Neutrophil (primary cell): Measurements from ENCODE around the gene PITRM1.

ENCODE experiments used
- H3K27ac ChIP-seq: fragments of 200-600 bp; sonication (generic); 2 replicates; pipeline ENCODE4 v1.5.1; 2016; ENCODE audit warnings: mild to moderate bottlenecking, moderate library complexity
- H3K27me3 ChIP-seq: fragments of 200-600 bp; sonication (generic); 2 replicates; pipeline ENCODE4 v1.6.0; 2016; ENCODE audit warnings: mild to moderate bottlenecking
- H3K36me3 ChIP-seq: fragments of 200-600 bp; sonication (generic); 2 replicates; pipeline ENCODE4 v1.5.1; 2017
- H3K4me1 ChIP-seq, 2 experiments: fragments of 200-600 bp in 1 of 2; sonication (generic) in 1 of 2; 1 replicate in 1 of 2; 2 replicates in 1 of 2; pipeline versions ENCODE4 v1.5.1 to v1.6.1; 2013 to 2016; ENCODE audit warnings: low read depth in 1 of 2, low read length in 1 of 2, mild to moderate bottlenecking in 1 of 2, moderate library complexity in 1 of 2; ENCODE audit not compliant: control insufficient read depth in 1 of 2, insufficient read depth in 1 of 2
- H3K4me3 ChIP-seq, 2 experiments: fragments of 200-600 bp in 1 of 2; sonication (generic) in 1 of 2; 1 replicate in 1 of 2; 2 replicates in 1 of 2; pipeline ENCODE4 v1.5.1; 2013 to 2016; ENCODE audit warnings: low read depth in 1 of 2, low read length in 1 of 2, mild to moderate bottlenecking in 1 of 2, moderate library complexity in 1 of 2
- H3K9me3 ChIP-seq: fragments of 200-600 bp; sonication (generic); 2 replicates; pipeline ENCODE4 v1.5.1; 2016
- TF ChIP-seq, protein P1 (sequence below): fragments of 200-600 bp; sonication (generic); IDR thresholded peaks from 2 replicates; pipeline ENCODE4 v1.5.1; 2016; ENCODE audit warnings: antibody characterized with exemption

PITRM1 gene

DNA sequence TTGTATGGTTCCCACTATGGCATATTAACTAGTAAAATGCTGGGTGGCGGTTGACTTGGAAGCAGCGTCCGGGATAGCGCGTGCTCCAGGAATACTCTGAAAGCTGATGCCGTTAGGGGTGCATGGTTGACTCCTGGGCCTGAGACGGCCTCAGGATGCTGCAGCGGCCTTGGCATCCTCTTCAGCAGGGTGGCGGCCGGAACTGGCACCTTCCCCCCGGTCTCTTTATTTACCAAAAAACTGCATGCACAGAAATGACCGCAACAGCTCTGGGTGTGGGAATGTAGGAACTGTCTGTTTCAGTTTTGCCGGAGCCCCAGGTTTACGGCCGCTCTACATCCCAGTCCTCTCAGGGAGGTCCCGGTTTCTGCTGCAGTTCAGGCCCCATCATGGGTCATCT is 76.4 kb downstream of the PITRM1 start:
- H3K4me3 ChIP-seq = no peak overlapping the region
- peaks cover 10 to 12% of the 10 kb centered on the region in 2 experiments for H3K4me1 ChIP-seq
- H3K27ac ChIP-seq = peak overlapping the region; percentile 60
- no peaks in the 10 kb centered on the region for H3K9me3 ChIP-seq
- no peaks in the 10 kb centered on the region for H3K36me3 ChIP-seq
- peaks cover 12% of the 10 kb centered on the region for H3K27me3 ChIP-seq
- TF ChIP-seq, protein P1, sequence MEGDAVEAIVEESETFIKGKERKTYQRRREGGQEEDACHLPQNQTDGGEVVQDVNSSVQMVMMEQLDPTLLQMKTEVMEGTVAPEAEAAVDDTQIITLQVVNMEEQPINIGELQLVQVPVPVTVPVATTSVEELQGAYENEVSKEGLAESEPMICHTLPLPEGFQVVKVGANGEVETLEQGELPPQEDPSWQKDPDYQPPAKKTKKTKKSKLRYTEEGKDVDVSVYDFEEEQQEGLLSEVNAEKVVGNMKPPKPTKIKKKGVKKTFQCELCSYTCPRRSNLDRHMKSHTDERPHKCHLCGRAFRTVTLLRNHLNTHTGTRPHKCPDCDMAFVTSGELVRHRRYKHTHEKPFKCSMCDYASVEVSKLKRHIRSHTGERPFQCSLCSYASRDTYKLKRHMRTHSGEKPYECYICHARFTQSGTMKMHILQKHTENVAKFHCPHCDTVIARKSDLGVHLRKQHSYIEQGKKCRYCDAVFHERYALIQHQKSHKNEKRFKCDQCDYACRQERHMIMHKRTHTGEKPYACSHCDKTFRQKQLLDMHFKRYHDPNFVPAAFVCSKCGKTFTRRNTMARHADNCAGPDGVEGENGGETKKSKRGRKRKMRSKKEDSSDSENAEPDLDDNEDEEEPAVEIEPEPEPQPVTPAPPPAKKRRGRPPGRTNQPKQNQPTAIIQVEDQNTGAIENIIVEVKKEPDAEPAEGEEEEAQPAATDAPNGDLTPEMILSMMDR = no peak

GRCh38 chr10:3095373-3096139 is 77.0 kb downstream of the PITRM1 start:
- Histone ChIP-seq H3K27me3 (peaks cover 12% of the 10 kb centered on the region), H3K4me3 (no peak overlapping the region), H3K27ac (peak overlapping the region; percentile 60), H3K4me1 (peaks cover 10 to 12% of the 10 kb centered on the region in 2 experiments), H3K9me3 (no peaks in the 10 kb centered on the region), H3K36me3 (no peaks in the 10 kb centered on the region)
- TF ChIP-seq, protein P1 = no peak

DNA sequence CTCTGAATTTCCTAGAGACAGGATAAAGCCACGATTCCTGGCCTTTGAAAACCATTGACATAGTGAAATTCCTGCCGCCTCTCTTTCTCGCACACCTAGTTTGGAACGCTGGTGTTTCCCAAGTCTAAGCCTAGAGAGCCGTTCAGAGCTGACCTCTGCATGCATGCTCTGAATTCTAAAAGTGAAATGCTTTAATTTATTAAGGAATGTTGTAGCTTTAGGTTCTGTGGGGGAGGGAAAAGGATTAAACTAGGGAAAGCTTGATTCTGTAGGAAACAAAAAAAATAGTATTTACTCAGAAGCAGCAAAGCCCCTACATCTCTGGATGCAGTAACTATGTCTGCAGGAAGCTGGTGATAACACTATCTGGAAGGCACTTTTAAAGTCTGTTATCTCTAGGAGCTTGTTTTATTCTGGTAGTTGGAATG is 78.0 kb downstream of the PITRM1 start:
- Histone ChIP-seq H3K27ac (no peak overlapping the region), H3K36me3 (no peaks in the 10 kb centered on the region), H3K27me3 (peaks cover 12% of the 10 kb centered on the region), H3K4me3 (no peak overlapping the region), H3K9me3 (no peaks in the 10 kb centered on the region), H3K4me1 (peaks cover 10 to 12% of the 10 kb centered on the region in 2 experiments)
- TF ChIP-seq, protein P1 = no peak

- no peaks in the 10 kb centered on the region for H3K36me3 ChIP-seq
- H3K9me3 ChIP-seq = no peaks in the 10 kb centered on the region
- TF ChIP-seq, protein P1 = no peak
- H3K4me1 ChIP-seq = peaks cover 10 to 12% of the 10 kb centered on the region in 2 experiments
- no peak overlapping the region for H3K4me3 ChIP-seq
- no peak overlapping the region for H3K27ac ChIP-seq
- peaks cover 12% of the 10 kb centered on the region for H3K27me3 ChIP-seq
Measured at GRCh38 chr10:3093996-3094395, 78.6 kb downstream of the PITRM1 start.

DNA sequence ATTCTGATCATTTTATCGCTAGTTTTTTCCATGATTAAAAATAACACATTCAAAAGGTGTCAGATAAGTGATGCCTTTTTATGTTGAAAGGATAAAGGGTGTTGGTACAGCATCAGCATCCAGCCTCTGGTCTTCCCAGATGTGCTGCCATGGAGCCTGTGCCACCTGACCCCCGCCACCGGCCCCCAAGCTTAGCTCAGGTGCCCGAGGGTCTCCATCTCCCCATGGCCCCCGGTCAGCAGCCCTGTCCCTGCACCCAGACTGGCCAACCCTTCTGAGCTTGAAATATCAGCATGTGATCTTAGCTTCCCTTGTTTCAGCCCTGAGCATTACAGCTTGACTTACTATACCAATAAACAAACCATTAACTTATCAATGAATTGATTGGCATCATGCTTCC is 80.7 kb downstream of the PITRM1 start:
- peaks cover 10 to 12% of the 10 kb centered on the region in 2 experiments for H3K4me1 ChIP-seq
- H3K27ac ChIP-seq = no peak overlapping the region
- TF ChIP-seq, protein P1 = no peak
- H3K4me3 ChIP-seq = no peak overlapping the region
- H3K9me3 ChIP-seq = no peaks in the 10 kb centered on the region
- H3K27me3 ChIP-seq = peaks cover 12% of the 10 kb centered on the region
- H3K36me3 ChIP-seq = no peaks in the 10 kb centered on the region
